HG03039 (cell line): ENCODE measurements around the gene UBA1.

Experiments used
- ATAC-seq: cut with Tn5 transposase; IDR thresholded peaks from one replicate; pipeline ENCODE4 v1.9.1; 2021; ENCODE audit warnings: mild to moderate bottlenecking, moderate library complexity; ENCODE audit not compliant: unreplicated experiment

Gene UBA1

DNA sequence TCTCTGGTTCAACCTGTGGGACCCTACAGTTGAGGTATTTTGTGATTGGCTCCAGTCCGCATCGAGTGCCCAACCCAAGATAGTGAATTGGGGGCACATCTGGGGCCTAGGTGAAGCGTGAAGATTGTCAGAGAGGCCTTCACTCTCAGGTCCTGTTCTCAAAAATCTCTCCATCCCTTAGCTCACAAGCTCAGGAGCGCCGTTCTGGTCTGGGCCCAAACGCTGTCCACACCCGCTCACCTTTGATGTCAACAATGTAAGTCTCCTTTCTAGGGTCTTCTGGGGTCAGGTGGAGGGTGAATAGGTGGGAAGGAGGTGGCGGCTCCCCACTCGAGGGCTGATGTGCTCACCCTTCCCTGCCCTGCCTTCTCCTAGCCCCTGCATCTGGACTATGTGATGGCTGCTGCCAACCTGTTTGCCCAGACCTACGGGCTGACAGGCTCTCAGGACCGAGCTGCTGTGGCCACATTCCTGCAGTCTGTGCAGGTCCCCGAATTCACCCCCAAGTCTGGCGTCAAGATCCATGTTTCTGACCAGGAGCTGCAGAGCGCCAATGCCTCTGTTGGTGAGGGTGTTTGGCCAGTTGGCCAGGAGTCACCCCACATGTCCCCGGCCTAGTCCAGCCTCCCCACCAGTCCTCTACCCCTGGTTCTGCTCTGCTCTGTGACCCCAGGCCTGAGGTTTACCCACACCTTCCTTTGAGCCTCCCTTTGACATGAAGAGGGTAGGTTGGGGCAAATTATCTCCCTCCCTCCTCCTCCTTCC, 17.2 kb downstream of the UBA1 start:
- ATAC-seq = no peak

DNA sequence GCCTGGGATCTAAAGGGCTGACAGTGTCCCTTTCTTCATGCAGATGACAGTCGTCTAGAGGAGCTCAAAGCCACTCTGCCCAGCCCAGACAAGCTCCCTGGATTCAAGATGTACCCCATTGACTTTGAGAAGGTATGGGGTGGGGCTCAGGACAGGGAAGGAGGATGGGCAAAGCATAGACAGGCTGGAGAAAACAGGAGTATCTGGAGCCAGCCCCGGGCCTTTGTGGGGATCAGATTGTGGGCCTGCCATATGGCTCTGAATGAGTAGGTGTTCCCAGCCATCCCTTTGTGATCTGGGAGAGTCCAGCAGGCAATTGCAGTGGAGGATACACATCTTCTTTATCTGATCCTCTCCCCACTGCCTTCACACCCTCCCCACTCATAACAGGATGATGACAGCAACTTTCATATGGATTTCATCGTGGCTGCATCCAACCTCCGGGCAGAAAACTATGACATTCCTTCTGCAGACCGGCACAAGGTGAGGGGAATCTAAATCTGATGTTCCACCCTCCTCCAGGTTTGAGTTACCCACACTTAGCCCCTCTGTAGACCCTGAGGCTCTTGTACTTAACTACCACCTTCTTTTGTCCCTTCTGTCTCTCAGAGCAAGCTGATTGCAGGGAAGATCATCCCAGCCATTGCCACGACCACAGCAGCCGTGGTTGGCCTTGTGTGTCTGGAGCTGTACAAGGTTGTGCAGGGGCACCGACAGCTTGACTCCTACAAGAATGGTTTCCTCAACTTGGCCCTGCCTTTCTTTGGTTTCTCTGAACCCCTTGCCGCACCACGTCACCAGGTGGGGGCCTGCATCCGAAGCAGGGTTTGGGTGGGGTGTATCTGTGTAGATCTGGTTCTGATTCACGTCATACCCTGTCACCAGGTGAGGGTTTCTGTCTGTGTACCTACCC, 19.0 kb downstream of the UBA1 start:
- ATAC-seq = no peak

DNA sequence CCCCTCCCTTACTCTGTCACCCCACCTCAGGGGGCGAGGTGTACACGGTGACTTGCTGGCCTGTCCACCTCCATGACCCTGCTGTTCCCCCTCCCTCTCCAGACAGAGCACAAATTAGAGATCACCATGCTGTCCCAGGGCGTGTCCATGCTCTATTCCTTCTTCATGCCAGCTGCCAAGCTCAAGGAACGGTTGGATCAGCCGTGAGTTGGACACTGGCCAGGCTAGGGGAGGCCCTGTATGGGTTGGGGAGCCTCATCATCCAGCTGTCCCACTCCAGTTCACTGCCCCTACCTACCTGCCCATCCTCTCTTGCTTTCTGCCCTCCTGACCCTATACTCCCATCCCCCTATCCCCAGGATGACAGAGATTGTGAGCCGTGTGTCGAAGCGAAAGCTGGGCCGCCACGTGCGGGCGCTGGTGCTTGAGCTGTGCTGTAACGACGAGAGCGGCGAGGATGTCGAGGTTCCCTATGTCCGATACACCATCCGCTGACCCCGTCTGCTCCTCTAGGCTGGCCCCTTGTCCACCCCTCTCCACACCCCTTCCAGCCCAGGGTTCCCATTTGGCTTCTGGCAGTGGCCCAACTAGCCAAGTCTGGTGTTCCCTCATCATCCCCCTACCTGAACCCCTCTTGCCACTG, 20.9 kb downstream of the UBA1 start:
- no peak for ATAC-seq

DNA sequence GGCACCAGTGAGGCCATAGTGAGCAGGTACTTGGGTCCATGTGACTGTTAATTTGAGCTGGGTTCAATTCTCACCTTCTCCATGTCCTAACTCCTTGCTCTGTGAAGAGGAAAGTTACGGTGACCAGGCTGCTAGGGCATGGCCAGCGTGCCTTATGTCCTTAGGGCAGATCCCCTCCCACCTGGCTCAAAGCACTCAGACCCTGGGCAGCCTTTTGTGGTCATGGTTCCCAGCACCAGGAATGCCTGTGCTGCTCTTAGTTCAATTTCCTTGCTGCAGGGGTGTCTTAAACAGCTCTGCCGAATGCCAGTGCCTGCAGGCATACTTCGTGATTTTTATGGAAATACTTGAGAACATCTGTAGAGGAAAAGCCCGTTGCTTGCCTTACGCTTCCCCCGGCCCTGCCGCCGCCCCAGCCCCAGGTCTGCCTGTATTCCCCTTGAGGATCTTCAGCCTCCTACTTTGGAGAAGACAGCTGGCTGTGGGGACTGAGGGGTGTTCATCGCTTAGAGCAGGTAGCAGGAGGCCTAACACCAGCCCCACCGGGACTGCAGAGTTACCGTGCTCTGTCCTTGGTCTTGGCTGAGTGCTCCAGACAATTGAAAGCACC, 21.8 kb downstream of the UBA1 start:
- no peak for ATAC-seq

DNA sequence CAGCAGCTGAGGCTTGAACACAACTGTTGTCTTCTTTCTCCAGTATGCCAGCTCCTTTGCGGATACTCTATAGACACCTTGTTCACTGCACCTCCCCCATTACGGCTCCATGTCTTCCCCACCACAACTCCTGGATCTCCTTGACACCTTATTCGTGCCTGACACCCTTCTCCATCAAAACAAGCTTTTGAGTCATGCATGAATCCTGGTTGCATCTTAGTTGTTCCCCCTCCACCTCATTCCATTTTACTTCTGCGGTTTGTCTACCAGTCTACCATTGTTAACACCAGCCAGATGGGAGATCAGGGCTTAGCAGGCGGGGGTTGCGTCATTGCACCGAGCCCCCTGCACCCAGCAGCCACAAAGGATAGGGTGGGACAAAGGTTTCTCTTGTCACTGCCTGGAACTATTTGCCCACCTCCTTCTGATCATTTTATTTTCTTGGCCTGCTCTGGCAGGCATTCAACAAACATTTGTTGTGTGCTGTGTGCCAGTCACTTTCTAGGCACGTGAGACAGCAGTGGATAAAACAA, 22.8 kb downstream of the UBA1 start:
- no peak for ATAC-seq

DNA sequence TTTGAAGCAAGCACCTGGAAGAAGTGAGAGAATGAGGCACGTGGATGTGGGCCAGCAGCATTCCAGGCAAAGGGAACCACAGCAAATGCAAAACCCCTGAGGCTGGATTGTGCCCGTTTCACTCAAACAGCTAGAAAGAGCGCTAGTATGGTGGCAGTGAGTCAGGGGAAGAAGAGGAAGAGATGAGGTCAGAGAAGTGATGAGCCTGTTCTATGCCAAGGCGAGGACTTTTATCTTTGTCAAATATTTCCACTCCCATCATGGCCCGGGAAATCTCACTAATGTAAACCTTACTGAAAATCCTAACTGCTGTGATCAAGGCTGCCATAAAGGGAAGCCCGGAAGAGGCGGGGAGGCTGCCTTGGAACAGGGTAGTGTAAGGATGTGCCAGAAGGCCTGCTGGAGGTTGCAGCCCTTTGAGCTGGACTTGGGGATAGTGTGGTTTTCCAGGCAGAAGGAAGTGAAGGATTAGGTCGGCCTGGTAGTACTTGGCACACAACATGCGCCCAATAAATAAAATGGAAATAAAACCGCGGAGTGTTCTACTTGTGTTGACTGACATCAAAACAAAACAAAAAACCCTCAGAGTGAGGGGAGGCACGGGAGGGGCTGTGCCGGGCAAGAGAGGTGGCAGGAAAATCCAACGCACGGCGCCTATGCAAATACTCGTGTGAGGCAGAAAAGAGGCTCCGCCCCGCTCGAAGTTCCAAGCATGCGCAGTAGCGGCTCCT, 23.7 kb downstream of the UBA1 start:
- ATAC-seq = no peak

DNA sequence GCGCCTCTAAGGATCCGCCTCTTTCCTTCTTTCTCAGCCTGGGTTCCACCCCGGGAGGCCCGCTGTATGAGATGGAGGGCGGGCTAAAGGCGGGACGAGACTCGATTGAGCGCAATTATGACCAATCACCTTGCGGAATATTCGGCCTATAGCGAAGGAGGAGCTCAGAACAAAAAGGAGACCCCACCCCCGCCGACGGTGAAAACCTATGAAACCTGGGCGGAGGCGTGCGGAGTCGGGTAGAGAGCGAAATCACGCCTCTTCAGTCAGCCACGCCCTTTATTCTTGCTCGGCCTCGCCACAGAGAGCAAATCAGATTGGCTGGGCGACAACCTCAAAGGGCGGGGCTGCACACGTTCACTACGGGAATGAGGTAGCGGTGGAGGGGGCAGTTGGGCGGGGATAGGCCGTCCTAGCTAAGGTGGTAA, 24.2 kb downstream of the UBA1 start:
- peak; percentile 85 for ATAC-seq

DNA sequence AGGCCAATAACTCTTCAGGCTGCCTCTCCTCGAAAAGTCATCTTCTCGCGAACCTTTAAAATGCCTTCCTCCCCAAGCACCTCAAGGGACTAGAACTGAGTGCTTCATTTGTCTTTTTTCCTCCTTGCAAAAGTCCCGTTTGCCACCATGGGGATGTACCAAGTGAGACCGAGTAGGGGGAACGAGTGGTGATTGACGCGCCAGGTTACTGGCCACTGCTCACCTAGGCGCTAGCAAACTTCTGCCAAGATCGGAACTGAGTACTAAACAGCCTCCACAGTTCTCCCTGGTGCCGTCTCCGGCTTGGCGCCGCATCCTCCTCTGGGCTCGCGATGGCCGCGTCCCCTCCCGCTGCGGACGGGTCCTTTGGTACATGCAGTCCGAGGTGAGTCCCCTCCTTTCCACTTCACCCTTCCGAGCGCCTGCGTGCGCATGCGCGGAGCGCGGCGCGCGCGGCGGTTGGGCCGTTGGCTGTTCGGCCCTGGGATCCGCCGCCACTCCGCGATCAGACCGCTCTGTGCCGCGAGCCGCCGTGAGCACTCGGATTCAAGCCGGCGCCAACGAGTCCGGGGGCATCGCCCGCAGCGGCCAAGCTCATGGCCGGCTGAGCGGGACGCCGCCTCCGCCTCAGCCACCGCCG, 24.8 kb downstream of the UBA1 start, which contains the start of gene CDK16:
CDK16 (plus strand) TSS at position 402 of the 640 bp plus-strand sequence. CDS start 4,877 bp downstream, outside the sequence.
- ATAC-seq = peak; percentile 23

DNA sequence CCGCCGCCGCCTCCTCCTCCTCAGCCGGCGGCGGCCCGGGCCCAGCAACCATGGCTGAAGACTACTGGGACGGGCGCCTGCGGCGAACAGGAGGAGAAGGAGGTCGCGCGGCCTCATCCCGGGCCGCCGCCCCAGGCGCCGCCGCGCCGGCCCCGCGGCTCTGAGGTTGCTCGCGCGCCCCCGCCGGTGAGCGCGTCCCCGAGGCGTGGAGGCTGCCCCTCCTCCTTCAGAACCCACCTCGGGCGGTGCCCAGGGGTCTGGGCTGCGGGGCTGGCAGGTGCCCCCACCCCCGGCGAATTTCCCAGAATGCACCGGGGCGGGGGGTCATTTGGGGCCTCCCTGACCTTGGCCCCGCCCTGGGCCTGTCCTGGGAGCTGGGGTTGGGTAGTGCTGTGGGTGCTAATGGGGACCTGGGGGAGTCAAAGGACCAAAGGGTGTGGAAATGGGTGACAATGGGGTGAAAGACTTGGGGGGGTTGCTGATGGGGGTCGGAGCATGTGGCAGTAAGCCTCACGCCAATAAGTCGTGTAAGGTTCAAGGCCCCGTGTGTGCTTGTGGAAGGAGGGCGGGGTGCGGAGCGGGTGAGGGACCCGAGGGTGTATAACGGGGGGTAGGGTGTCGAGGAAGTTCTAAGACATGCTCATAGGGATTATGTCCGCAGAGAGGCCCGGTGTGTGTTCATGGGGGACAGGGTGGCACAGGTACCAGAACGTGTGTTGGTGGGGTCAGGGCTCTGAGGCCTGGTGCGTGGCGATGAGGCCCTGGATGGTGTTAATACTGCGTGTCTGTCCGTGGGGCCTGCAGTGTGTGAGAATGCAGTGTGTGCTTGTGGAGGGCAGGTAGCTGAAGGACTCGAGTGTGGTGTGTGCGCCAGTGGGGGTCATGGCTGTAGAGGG, 25.5 kb downstream of the UBA1 start:
- no peak for ATAC-seq

DNA sequence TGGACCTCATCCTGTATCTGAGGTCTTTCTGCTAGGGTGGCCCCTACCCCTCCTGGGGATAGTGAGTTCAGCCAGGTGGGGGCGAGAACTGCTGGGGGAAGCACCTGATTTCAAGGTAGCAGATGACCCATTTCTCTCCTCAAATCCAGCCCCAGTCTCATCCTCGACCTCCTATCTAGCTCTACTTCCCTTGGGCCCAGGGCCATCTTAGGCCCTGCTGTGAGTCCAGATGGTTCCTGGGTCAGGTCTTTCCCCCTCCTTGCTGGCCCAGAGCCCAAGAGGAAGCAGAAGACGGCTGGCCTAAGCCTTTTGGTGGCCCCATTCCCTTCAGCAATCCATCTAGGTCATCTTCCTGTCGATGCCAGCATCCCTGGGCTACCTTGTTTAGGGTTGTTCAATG, 28.1 kb downstream of the UBA1 start:
- no peak for ATAC-seq

DNA sequence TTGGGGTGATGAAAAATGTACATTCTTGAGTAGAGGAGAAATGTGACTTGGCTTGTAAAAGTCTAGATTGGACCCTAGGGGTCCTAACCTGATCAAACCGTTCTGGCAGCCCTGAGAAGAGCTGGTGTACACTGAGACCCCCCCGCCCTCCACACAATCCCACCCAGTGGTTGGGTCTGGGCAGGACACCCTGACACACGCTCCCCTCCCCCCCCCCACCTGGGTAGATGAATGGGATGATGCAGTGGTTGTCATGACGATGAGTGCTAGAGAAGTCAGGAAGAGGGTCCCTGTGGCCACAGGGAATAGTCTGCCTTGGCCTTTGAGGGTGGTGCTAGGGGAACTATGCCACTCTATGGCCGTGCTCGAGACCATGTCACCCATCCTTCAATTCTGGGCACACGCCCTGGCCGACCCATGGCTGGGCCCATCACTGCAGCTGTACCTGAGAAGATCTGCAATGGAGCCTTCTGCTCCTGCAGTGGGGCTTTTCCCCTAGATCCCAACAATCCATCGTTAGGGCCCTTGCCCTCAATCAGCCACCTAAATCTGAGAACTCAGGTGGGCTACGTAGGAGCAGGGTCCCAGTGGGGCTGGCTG, 29.2 kb downstream of the UBA1 start:
- no peak for ATAC-seq

DNA sequence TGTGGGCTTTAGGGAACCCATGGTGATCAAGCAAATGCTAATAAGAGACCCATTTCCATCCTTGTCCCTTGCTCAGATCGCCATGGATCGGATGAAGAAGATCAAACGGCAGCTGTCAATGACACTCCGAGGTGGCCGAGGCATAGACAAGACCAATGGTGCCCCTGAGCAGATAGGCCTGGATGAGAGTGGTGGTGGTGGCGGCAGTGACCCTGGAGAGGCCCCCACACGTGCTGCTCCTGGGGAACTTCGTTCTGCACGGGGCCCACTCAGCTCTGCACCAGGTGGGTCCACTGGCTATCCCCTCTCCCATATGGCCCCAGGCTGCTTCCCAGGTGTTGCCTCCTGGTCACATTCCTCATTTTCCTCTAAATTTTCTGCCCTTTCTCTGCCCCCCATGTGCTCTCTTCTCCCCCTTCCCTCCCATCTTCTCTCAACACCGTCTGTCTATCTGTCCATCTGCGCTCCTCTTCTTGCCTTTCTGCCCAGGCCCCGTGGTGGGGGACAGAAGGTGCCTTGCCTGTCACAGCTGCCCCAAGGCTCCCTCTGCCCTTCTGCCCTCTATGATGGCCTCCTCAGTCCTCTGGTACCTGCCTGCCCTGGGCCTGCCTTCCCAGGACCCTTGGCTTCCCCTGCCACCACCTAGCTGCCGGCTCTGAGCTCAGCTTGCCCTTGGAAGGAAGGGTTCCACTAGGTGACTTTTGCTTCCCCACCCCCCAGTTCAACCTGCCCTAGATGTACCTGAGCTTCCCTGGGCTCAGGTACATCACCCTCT, 30.0 kb downstream of the UBA1 start:
- ATAC-seq = no peak

DNA sequence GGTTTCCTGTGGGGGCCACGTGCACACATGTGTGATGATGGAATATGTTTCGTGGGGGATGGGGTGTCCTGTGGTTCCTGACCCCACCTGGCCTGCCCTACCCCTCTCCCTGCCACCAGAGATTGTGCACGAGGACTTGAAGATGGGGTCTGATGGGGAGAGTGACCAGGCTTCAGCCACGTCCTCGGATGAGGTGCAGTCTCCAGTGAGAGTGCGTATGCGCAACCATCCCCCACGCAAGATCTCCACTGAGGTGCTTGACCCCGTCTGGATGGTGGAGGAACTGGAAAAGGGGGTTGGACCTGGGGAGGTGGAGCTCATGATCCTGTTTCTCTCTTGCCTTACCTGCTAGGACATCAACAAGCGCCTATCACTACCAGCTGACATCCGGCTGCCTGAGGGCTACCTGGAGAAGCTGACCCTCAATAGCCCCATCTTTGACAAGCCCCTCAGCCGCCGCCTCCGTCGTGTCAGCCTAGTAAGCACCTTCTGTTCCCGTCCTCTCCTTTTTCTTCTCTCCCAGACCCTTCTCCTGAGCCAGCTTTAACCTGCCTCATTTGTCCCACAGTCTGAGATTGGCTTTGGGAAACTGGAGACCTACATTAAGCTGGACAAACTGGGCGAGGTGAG, 30.8 kb downstream of the UBA1 start:
- ATAC-seq = no peak

DNA sequence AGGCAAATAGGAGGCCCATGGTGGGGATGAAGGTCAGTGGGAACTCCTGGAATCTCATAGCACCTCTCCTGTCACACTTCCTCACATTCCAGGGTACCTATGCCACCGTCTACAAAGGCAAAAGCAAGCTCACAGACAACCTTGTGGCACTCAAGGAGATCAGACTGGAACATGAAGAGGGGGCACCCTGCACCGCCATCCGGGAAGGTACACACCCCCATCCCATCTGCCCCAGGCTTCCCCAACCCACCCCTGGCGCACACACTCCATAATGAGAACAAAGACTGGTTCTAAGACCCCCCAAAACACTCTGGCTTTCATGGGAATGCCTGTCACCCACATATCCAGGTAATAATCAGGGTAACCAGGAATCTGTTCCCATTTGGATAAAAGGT, 31.3 kb downstream of the UBA1 start:
- ATAC-seq = no peak

DNA sequence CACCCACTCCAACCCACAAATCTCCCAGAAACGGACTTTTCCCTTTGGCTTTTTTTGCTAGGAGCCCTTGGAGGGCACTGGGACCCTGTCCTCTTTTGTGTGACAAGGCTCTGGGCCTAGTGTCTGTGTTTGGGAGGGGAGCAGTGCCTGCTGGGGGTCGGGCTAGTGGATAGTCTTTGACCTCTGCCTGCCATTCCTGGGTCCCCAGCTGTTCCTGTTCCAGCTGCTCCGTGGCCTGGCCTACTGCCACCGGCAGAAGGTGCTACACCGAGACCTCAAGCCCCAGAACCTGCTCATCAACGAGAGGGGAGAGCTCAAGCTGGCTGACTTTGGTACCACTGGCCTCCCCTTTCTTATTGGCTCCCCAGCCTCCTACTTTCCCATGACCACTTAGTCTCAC, 32.4 kb downstream of the UBA1 start:
- ATAC-seq = no peak

DNA sequence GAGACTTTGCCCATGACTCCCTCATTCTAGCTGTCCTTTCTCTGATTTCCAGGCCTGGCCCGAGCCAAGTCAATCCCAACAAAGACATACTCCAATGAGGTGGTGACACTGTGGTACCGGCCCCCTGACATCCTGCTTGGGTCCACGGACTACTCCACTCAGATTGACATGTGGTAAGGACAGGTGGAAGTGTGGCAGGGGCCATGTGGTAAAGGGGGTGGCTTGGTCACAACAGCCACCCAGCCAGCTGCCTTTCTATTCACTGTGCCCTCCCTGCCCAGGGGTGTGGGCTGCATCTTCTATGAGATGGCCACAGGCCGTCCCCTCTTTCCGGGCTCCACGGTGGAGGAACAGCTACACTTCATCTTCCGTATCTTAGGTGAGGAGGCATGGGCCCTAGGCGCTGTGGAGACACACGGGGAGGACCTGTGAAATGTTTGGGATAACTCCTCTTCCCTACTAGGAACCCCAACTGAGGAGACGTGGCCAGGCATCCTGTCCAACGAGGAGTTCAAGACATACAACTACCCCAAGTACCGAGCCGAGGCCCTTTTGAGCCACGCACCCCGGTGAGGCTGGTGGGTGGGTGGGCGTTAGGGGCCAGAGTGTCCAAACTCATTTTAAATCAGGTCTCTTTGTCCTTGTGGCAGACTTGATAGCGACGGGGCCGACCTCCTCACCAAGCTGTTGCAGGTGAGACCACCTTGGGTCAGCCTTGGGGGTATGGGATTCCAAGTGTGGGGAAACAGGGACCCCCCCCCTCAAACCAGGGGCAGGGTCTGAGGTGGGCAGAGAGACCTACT, 33.1 kb downstream of the UBA1 start:
- no peak for ATAC-seq

DNA sequence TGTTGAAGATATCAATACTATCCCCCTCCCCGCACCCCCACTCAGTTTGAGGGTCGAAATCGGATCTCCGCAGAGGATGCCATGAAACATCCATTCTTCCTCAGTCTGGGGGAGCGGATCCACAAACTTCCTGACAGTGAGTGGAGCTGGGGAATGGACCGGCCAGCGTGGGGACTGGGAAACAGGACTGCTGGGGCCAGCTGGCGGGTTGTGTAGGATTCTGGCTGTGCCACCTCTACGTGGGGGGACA, 33.6 kb downstream of the UBA1 start:
- no peak for ATAC-seq
